Umbilical cord (tissue), 2 donors: ENCODE results near the gene COBL. TPM values are rescaled to one million over a fixed set of nuclear protein-coding genes. Genes with fewer than 3 reads are reported as not detected.

Experiments
- DNase-seq: peaks from one replicate; pipeline ENCODE4 v3.0.0-alpha.2; 2015; ENCODE audit warnings: low spot score
- total RNA-seq: library from RNA; depleted of rRNA; stranded (reverse); fragments of >200 nt; gene quantifications from one replicate; pipeline ENCODE4 v1.2.3, GENCODE V29; 2014; ENCODE audit warnings: low replicate concordance; ENCODE audit not compliant: insufficient read depth

COBL gene, protein sequence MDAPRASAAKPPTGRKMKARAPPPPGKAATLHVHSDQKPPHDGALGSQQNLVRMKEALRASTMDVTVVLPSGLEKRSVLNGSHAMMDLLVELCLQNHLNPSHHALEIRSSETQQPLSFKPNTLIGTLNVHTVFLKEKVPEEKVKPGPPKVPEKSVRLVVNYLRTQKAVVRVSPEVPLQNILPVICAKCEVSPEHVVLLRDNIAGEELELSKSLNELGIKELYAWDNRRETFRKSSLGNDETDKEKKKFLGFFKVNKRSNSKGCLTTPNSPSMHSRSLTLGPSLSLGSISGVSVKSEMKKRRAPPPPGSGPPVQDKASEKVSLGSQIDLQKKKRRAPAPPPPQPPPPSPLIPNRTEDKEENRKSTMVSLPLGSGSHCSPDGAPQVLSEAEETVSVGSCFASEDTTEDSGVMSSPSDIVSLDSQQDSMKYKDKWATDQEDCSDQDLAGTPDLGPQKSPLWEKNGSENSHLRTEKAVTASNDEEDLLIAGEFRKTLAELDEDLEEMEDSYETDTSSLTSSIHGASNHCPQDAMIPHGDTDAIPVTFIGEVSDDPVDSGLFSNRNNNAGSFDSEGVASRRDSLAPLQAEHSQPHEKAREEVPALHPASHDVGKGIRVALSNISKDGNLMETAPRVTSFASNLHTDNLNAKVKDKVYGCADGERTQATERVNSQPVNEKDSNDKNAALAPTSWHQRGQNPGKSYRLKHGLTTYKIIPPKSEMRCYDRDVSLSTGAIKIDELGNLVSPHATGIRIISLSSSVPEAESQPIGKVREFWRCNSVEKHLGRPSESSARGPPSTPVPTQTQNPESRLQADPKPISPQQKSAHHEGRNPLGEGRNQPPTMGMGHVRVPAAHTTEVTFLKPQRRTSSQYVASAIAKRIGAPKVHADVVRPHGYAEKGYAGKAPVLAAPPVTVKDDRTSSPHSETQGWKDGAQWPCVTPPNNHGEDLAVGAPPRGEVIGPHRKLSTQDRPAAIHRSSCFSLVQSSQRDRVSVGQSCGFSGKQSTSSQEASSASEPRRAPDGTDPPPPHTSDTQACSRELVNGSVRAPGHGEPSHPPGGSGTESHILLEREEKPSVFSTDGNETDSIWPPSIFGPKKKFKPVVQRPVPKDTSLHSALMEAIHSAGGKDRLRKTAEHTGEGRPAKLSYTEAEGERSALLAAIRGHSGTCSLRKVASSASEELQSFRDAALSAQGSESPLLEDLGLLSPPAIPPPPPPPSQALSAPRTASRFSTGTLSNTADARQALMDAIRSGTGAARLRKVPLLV
- total RNA-seq: 5.3 TPM

DNA sequence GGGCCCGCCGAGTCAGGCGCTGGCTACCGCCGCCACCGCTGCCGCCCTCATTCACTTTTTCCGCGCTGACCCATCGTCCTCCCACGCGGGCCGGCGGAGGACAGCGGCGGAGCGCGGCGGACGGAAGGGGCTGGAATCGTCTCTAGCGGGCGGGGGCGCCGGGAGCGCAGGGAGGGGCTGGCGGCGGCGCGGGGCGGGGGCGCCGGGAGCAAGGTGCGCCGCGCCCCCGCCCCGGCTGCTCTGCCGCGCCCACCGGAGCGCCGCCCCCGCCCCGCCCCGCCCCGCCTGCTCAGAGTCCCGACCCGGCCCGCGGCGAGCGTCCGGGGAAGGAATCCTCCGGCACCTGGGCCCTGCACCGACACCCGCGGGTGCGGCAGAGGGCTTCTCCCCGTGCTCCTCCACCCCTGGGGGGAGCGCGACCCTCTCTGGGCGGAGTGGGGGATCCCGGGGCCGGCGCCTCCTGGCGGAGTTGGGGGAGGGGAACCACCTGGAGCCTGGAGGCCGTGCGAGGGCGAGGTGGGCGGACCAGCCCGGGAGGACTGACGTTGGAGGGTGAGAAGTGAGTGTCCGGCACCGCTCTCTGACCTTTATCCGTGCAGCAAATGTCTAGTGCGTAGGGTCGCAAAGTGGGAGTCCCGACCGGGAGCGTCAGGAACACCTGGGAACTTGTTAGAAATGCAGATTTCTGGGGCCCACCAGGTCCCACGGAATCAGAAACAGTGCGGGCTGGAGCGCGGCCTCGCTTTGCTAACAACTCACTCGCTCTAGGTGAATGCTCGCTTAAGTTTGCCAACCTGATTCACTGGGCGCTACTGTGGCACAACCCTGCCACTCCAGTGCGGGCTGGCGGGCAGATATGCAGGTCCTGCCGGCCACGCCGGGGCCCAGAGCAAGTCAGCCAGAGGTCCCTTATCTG is at the start of gene COBL:
Gene COBL (minus strand): TSS at position 144 of the 916 bp plus-strand sequence. CDS start 176 bp downstream, outside the sequence.
- DNase-seq: no peak

DNA sequence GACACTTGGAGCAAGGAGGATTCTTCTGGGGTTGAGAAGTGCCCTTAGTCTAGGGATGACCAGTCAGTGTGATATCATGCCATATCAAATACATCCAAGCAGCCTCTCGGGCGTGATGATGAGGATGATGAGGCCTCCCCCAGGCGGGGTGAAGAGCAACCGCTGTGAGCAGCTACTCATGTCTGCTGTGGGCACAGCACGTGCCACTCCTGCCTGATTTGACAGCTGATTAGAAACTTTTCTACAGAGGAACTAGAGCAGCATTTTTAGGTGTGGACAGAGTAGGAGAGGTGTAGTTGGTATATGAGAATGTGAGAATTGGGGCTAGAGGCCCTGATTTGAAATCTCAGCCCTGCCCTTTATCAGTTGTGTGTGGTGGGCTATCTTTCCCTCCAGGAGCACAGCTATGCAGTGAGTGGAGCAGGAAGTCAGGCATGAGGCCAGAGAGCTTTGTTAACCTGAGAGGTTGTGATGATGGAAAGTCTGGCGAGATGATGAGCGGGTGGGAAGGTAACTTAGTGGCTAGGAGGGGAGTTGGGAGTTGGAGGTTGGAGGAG is 49.6 kb upstream of the COBL start:
- no peak for DNase-seq

DNA sequence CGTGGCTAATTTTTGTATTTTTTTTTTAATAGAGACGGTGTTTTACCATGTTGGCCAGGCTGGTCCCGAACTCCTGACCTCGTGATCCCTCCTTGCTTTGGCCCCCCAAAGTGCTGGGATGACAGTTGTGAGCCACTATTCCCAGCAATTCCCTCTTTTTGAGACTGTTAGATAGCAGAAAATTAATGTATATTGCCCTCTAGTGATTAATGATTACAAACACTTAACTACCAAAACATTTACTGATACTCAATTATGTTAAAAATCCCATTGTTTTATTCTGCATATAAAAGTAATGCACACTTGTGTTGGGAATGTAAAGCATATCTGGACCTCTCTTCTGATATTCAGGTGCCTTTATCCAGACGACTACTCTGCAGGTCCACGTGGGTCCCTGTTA is 41.2 kb upstream of the COBL start:
- DNase-seq: no peak

DNA sequence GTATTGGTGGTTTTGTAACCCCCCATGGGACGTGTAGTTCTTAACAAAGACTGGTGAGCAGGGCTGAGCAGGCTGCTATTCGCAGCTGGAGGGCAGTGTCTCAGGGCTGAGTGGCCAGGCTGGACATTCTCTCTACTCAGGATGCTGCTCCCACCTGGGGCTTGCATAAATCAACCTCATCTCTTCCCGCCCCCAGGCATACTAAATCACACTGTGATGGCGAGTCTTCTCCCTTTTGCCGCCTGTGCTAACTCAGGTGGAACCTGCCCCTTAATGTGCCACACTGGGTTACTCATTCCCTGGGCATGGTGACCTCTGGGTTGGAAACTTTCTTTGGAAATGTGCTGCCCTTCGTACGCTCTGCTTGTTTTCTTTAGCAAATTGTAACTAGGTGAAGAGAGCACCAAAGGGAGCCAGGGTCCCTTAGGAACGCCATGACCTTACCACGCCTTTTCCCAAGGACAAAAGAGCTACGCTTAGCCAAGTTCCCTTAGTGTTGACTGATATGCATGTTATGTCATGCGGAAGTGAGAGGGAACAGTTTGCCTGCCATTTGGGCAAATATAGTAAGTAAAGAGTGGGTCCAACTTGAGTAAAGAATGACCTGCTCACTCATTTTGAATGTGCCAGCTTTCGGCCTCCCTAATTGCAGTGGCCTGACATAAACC is 40.4 kb upstream of the COBL start:
- no peak for DNase-seq

DNA sequence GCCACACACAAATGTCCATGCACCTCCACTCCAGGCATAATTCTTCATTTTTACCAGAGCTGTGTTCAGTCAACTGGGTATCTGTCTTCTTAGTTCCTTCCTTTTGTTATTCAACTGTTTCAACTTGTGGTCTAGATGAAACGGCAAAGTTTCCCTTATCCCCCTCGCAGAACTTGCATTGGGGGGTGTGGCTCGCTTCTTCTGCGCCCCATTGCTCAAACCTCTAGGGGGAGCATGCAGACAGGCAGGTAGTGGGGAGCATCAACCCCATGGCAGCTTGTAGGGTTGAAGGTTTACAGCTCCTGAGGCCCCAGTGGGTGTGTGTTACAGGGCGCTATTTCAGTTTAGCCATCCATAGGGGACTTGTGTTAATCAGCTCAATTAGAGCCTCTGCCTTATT is 38.3 kb upstream of the COBL start:
- no peak for DNase-seq

DNA sequence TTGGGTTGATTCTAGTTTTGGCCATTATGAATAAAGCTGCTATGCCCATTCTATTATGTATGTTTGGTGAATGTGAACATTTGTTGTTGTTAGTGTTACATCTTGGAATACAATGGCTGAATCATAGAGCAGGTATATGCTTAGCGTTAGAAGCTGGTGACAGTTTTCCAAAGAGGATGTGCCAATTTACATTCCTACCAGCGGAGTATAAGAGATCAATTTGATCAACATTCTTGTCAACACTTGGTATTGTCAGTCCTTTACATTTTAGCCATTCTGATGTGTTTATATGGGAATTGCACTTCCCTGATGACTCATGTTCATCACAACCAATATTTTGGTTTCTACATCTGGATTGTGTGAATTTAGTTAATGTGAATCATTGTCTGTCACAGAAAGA is 37.8 kb upstream of the COBL start:
- DNase-seq: no peak

DNA sequence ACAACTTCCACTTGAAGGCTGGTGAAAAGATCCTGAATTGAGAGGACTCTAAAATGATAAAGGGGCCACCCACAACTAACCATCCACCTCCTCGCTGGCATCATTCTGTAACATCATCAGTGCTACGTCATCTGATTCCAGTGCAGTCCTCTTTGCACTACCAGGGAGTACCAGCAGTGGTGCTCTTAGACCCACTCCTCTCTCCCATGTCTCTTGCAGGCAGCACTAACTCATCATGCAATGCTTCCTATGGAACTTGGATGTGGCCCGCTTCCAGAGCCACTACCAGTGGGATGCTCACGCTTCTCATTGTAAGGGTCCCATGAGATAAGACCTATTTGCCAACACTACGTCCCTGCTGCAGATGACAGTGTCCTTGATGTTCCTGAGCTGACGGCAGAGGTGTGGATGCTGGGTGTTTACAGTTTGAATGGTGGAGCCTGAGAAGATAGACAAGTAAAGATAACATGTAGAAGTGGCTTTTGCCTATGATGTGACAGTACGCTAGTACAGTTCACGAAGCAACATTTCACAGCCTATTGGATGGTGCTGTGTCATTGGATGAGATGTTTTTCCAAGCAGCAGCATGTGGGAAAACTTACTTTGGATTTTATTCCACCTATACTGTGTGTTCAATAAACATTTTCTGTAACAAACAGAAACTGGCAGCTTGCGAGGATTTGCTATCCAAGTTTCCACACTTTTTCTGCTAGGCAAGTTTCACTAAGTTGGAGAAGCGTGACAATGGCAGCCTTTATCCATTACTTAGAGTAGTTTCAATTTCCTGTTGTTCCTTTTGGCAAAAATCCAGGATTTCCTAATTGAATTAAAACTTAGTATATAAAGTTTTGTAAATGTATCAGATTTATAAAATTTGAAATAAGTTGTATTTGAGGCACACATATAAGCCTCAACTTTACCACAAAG is 35.8 kb upstream of the COBL start:
- DNase-seq: no peak

DNA sequence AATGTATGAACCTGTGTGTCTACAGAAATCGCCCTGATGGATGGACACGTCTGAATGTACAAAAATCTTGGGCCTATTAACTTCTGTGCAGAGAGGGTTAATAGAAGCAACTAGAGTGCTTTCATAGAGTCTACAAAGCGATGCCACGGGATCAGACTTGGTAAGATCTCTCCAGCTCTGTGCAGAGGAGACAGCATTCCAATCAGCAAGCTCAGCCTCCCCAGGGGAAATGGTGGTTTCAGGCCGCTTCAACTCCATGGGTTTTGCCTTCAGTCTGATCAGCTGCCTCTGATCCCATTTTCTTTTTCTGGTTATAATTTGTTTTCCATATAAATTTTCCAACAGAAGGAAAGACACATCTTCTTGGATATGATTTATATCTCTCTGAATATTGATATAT is 35.1 kb upstream of the COBL start:
- DNase-seq: no peak

DNA sequence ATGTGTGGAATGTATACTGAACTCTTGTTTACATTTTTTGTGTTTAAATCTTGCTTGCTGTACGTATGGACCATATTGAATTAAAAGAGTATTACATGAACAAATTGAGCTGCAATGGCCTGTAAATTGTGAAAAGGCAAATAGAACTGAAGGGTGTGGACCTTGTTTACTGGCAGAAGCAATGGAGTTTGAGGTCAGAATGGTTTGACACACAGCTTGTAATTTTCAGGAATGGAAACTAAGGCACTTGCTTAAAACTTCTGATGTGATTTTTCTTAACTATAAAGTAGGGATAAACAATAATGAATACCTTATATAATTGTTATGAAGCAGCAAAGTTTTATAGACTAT is 33.9 kb upstream of the COBL start:
- no peak for DNase-seq

DNA sequence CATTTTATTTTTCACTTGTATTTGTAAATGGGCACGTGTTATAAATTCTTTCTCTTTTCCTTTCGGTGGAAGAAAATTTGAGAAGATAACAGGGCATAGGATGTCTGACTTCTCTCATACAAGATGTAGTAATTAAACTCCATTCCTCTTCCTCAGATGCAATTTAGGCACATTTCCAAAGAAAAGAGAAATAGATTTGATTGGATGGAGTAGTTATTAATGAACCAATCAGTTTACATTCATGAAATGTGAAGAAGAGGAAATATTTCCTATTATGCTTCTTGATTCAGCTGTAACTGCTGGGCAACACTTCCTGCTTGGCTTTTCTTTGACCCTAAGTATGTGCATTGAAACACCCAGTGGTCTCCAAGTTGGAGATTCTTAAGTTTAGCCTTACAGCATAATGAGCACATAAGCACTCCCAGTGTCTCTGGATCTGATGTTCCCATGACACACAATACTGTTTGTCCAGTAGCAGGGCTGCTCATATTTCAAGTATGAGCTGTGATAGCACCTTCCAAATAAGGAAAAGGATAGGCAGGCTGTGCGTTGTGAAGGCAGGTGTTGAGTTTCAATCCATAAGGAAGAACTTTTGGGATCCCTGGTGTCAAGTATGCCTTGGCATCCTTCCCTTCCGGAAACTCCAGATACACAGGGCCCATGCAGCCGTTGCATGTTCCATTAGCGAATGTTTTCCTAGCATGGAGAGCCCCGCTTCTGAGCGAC is 33.4 kb upstream of the COBL start:
- DNase-seq: no peak

DNA sequence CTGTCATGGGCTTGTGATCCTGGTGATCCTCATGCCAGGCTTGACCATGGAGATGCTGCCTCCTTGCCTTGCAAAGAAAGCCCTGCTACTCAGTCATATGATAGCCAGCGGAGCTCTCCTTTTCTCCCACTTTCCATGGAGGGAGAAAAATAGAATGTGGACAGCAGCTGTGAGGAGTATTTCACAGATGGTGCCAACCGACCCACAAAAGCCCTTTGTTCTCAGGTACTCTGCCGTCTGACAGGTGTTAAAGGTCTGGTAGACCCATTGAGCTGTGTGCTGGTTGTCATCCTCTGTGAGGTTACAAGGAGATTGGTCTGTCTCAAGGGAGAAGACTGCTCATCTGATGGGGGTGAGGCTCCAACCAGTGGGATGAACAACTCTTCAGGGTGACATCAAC is 29.5 kb upstream of the COBL start:
- DNase-seq: no peak

DNA sequence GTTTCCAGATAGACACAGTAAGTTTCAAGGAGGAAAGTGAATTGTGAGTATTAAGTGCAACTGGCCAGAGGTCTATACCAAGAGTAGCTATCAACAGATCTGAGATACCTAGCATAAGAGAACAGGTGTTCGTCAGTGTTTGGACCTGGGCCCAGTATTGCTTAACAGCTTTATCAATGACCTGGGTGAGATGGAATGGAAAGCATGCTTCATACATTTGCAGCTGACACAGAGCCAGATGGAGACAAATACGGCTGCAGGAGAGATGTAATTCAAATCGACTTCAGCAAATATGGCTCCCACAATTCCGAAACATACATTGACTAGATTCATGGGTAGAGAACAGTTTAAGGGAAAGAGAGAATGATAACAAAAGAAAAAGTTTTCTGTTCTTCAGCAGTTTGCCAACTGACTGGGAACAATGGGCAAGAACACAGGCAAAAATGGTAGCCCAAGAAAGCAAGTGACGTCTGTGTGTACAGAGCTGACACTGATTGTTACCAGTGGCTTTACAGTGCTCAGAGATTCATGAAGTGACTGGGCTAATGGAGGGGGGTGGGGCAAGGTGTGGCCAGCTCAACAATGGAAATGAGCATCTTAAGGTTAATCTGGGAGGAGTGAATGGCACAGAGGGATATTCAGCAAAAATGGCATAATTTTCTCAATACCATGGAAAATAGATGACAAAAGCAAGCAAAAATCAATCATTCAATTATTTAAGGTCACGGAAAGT is 28.0 kb upstream of the COBL start:
- no peak for DNase-seq

DNA sequence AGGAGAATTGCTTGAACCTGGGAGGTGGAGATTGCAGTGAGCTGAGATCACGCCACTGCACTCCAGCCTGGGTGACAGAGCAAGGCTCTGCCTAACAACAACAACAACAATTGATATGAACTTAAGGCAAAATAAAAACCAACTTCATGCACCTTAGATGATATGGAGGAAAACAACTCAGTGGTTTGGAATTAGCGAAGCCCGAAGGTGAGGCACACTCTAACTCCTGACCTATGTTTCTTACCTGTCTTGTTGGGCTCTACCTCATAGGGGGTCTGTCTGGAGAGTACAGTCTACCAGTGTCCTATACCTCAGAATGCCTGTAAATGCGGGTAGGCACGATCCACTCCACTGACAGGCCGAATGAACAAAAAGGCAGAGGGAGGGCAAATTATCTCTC is 24.3 kb upstream of the COBL start:
- DNase-seq: no peak

DNA sequence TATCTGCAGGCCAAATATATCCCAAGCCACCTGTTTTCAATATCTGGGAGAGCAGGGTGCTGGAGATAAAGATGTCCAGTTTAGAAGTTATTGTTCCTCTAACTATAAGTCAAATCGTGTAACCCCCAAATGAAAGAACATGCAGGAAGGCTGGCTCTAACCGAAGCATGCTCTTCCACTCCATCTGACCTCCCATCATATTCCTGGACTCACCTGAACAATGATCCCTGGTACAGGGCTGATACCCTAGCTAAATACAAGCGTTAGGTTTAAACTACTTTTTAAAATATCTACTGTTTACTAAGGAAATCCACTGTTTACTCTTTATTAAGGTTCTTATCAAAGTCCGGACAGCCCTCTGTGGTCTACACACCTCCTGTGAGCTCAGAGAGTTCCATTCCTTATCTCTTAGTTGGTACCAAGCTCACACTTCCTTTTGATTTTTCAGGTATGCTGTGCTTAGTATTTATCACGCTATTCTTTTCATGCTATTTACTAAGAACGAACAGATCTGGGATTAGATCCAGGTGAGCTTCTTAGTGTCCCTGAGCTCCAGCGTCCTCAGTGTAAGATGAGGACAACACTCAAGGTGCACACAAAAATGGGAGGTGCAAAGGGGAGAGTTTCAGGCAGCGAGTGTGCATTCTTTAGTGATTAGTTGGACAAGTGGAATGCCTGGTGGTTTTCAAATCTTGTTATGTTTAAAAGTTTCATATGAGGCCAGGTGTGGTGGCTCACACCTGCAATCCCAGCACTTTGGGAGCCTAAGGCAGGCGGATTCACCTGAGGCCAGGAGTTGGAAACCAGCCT is 23.6 kb upstream of the COBL start:
- no peak for DNase-seq

DNA sequence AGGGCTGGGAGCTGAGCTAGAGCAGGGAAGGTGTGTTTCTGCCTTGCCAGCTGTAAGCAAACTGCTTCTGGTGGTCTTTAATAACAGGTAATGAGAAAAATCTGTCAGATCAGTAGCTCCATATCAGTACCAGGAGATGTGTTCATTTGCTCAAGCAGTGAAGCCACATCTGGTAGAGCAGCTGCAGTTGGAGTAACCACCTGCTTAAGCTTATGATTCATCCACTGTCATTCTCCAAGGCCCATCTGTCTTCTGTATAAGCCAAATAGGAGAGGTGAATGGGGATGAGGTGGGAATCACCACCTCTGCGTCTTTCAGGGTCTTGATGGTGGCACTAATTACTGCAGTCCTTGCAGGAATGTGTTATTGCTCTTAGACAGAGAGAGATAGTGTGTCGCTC is 18.4 kb upstream of the COBL start:
- DNase-seq: no peak

DNA sequence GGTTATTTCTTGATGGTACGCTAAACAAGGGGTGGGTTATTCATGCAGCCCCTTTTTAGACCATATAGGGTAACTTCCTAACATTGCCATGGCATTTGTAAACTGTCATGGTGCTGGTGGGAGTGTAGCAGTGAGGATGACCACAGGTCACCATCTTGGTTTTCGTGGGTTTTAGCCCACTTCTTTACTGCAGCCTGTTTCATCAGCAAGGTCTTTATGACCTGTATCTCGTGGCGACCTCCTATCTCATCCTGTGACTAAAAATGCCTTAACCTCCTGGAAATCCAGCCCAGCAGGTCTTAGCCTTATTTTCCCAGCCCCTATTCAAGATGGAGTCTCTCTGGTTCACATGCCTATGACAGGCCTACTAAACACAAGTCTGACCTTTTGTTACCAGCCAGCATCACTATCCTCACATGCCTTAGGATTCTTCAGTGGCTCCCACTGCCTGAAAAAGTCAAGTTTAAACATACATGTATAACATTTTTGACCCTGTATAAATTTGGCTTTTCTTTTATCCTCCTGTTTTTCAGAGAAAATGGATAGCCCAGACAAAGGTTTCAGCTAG is 13.2 kb upstream of the COBL start:
- no peak for DNase-seq
